ENCODE results near the gene R3HDM4. TPM values are rescaled to one million over a fixed set of nuclear protein-coding genes. Genes with fewer than 3 reads are reported as not detected.

R3HDM4 gene
- total RNA-seq, 2 donors from 2014 or later: 19.5 to 30.4 TPM

GRCh38 chr19:928471-929202 lies 15.6 kb upstream of the R3HDM4 start:
- H3K27me3 ChIP-seq: no peaks in the 10 kb centered on the region
- H3K27ac ChIP-seq: no peak overlapping the region
- no peaks in the 10 kb centered on the region for H3K36me3 ChIP-seq
- DNase-seq (ENCODE audit: low spot score): no peak
- no peak overlapping the region for H3K4me3 ChIP-seq
- TF ChIP-seq CTCF (IDR thresholded peaks at IDR 0.05): no peak
- peaks cover 0 to 45% of the 10 kb centered on the region in 2 donors for H3K4me1 ChIP-seq
- no peaks in the 10 kb centered on the region for H3K9me3 ChIP-seq

DNA sequence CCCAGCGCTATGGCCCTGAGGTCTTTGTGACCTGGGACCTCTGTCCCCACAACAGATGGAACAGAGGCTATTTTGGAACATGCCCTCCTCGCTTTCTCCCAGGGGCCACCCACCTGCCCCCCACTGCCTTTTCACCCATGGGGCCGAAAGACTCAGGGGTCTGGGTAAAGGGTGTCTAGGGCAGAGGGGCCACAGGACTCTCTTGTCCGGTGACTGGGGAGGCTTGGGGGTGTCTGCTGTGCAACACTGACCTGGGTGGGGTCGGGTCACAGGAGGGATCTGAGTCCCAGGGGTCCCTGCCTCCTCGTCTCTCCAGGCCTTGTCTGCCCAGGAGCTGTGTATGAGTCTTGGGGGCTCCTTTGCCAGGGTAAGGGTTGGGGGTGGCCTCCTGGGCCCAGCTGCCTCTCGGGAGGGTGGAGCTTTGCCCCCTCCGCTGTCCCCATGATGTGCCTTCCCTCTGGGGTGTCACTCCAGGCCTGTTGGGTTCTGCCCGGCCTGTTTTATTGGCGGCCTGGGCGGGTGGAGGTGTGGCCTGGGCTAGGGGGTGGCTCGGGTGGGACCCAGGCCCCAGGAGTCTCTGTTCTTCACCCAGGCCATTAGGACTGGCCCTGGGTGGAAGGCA lies 14.9 kb upstream of the R3HDM4 start:
- no peak for DNase-seq (ENCODE audit: low spot score)
- peaks cover 0 to 41% of the 10 kb centered on the region in 2 donors for H3K4me1 ChIP-seq
- H3K4me3 ChIP-seq: peak overlapping the region in 1 of 2 donors; percentile 94
- H3K27me3 ChIP-seq: no peaks in the 10 kb centered on the region
- H3K9me3 ChIP-seq: no peaks in the 10 kb centered on the region
- H3K27ac ChIP-seq: peak overlapping the region; percentile 80 to 89
- no peak for TF ChIP-seq CTCF (IDR thresholded peaks at IDR 0.05)
- H3K36me3 ChIP-seq: no peaks in the 10 kb centered on the region

DNA sequence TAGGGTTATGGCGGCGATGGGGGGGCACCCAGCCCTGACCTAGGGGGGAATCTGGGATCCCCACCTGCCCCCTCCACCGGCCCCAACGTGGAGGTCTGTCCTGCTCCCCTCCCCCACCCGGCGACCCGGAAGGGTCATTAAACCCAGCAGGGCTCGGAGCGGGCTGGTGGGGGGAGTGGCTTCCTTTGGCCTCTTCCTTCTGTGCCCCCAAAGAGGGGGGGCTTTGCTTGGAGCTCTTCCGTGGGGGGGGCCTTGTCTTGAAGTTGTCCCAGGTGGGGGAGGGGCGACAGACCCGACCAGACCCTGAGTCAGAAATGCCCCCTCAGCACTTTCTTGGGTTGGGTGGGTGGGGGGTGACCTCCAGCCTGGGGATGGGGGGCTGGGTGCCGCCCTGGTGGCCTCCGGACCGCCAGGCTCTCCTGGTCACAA lies 14.3 kb upstream of the R3HDM4 start:
- no peaks in the 10 kb centered on the region for H3K36me3 ChIP-seq
- peak overlapping the region; percentile 80 to 89 for H3K27ac ChIP-seq
- no peak for TF ChIP-seq CTCF (IDR thresholded peaks at IDR 0.05)
- H3K27me3 ChIP-seq: no peaks in the 10 kb centered on the region
- no peak for DNase-seq (ENCODE audit: low spot score)
- H3K9me3 ChIP-seq: no peaks in the 10 kb centered on the region
- peaks cover 0 to 35% of the 10 kb centered on the region in 2 donors for H3K4me1 ChIP-seq
- peak overlapping the region; percentile 76 to 94 for H3K4me3 ChIP-seq

GRCh38 chr19:926589-927350 lies 13.8 kb upstream of the R3HDM4 start:
- TF ChIP-seq CTCF (IDR thresholded peaks at IDR 0.05): no peak
- peaks cover 0 to 33% of the 10 kb centered on the region in 2 donors for H3K4me1 ChIP-seq
- peak overlapping the region; percentile 76 to 94 for H3K4me3 ChIP-seq
- H3K36me3 ChIP-seq: no peaks in the 10 kb centered on the region
- peak; percentile 84 for DNase-seq (ENCODE audit: low spot score)
- H3K27me3 ChIP-seq: no peaks in the 10 kb centered on the region
- H3K9me3 ChIP-seq: no peaks in the 10 kb centered on the region
- H3K27ac ChIP-seq: peak overlapping the region; percentile 80 to 89

- peaks cover 0 to 2% of the 10 kb centered on the region in 2 donors for H3K27me3 ChIP-seq
- peak overlapping the region; percentile 76 to 94 for H3K4me3 ChIP-seq
- H3K4me1 ChIP-seq: peaks cover 0 to 33% of the 10 kb centered on the region in 2 donors
- H3K27ac ChIP-seq: peak overlapping the region; percentile 80 to 89
- no peaks in the 10 kb centered on the region for H3K9me3 ChIP-seq
- DNase-seq (ENCODE audit: low spot score): no peak
- no peak for TF ChIP-seq CTCF (IDR thresholded peaks at IDR 0.05)
- no peaks in the 10 kb centered on the region for H3K36me3 ChIP-seq
Observed at GRCh38 chr19:926323-926588, 13.2 kb upstream of the R3HDM4 start.

Measured in right atrium auricular region (tissue), 2 donors.